GM23248 (cell line): ENCODE results near the gene PTGER1. TPM values are rescaled to one million over a fixed set of nuclear protein-coding genes. Genes with fewer than 3 reads are reported as not detected.
A peak's percentile ranks its signal among the peaks of the same experiment; 100 is the strongest.
"Not testable (repeated sequence)": the region's sequence is repeated elsewhere in the genome, so short reads cannot be mapped to it uniquely, and the experiment has no call there.

Source experiments
- DNase-seq: peaks from one replicate; pipeline ENCODE4 v3.0.0-alpha.2; 2015
- H2AFZ ChIP-seq: fragments of 200-600 bp; sonication (generic); 2 replicates; pipeline ENCODE4 v1.6.1; 2016; ENCODE audit warnings: antibody characterized with exemption
- H3F3A ChIP-seq: fragments of 200-600 bp; sonication (generic); 2 replicates; pipeline ENCODE4 v1.6.1; 2016; ENCODE audit warnings: mild to moderate bottlenecking, antibody characterized with exemption, mixed run types; ENCODE audit not compliant: insufficient read depth
- H3K27ac ChIP-seq: fragments of 200-600 bp; sonication (generic); 2 replicates; pipeline ENCODE4 v1.5.1; 2016; ENCODE audit warnings: mild to moderate bottlenecking
- H3K27me3 ChIP-seq: fragments of 200-600 bp; sonication (generic); replicated peaks from 2 replicates; pipeline ENCODE4 v1.6.1; 2016; ENCODE audit warnings: mild to moderate bottlenecking; ENCODE audit not compliant: insufficient read depth
- H3K36me3 ChIP-seq: fragments of 200-600 bp; sonication (generic); 2 replicates; pipeline ENCODE4 v1.6.1; 2016; ENCODE audit warnings: low read depth, mild to moderate bottlenecking
- H3K4me1 ChIP-seq: fragments of 200-600 bp; sonication (generic); 2 replicates; pipeline ENCODE4 v1.6.1; 2016; ENCODE audit warnings: mild to moderate bottlenecking; ENCODE audit not compliant: insufficient read depth
- H3K4me2 ChIP-seq: fragments of 200-600 bp; sonication (generic); one replicate; pipeline ENCODE4 v1.6.1; 2016; ENCODE audit warnings: mild to moderate bottlenecking; ENCODE audit not compliant: unreplicated experiment
- H3K4me3 ChIP-seq: fragments of 200-600 bp; sonication (generic); 2 replicates; pipeline ENCODE4 v1.5.1; 2016; ENCODE audit warnings: mild to moderate bottlenecking
- H3K79me2 ChIP-seq: fragments of 200-600 bp; sonication (generic); 2 replicates; pipeline ENCODE4 v1.6.1; 2016; ENCODE audit warnings: mild to moderate bottlenecking; ENCODE audit not compliant: insufficient read depth
- H3K9ac ChIP-seq: fragments of 200-600 bp; sonication (generic); 2 replicates; pipeline ENCODE4 v1.6.1; 2016; ENCODE audit warnings: mild to moderate bottlenecking
- H3K9me2 ChIP-seq: fragments of 200-600 bp; sonication (generic); 2 replicates; pipeline ENCODE4 v1.6.1; 2016; ENCODE audit warnings: mixed run types, mild to moderate bottlenecking, moderate library complexity; ENCODE audit not compliant: insufficient read depth
- H3K9me3 ChIP-seq: fragments of 200-600 bp; sonication (generic); one replicate; pipeline ENCODE4 v1.6.1; 2017; ENCODE audit warnings: low read depth
- H4K20me1 ChIP-seq: fragments of 200-600 bp; sonication (generic); 2 replicates; pipeline ENCODE4 v1.6.0; 2016; ENCODE audit not compliant: insufficient read depth
- EZH2 ChIP-seq: fragments of 200-600 bp; sonication (generic); IDR thresholded peaks from 2 replicates; pipeline ENCODE4 v1.6.1; 2018; ENCODE audit warnings: antibody characterized with exemption, mild to moderate bottlenecking; ENCODE audit not compliant: insufficient read depth, poor library complexity, severe bottlenecking
- EZH2phosphoT487 ChIP-seq: fragments of 200-600 bp; sonication (generic); IDR thresholded peaks from 2 replicates; pipeline ENCODE4 v1.6.1; 2018; ENCODE audit warnings: antibody characterized with exemption, moderate library complexity, mild to moderate bottlenecking, low read depth; ENCODE audit not compliant: insufficient read depth
- WGBS, 2 experiments: methylation state at CpG; one replicate each; pipeline ENCODE4 v1.1.6; 2015 to 2017; ENCODE audit warnings: low lambda C conversion rate in 2 of 2, low coverage in 1 of 2; ENCODE audit errors: missing lambda C conversion rate in 2 of 2; 5-methylcytosine and 5-hydroxymethylcytosine counted together
- in situ Hi-C: fragments of 300-500 bp; cut with MboI; formaldehyde crosslinking; loops from 2 replicates; pipeline ENCODE4 v1.15.0; 2020
- polyA plus RNA-seq: library from polyadenylated mRNA; unstranded; fragments of >200 nt; fragmentation: Nextera tagmentation; extraction: Ambion mirVana; gene quantifications from 2 replicates; pipeline ENCODE4 v1.2.1, GENCODE V29; 2016
- total RNA-seq: library from RNA; depleted of rRNA; stranded (reverse); fragments of >200 nt; shearing (Covaris generic); gene quantifications from 2 replicates; pipeline ENCODE4 v1.2.3, GENCODE V29; 2014

The PTGER1 gene
- total and polyA plus RNA-seq, 2 experiments from 2014 or later, result 0.22 to 0.80 TPM

GRCh38 chr19:14510311-14511228, 35.4 kb upstream of the PTGER1 start:
- Histone ChIP-seq H3F3A (peaks cover 65% of the 10 kb centered on the region), H3K79me2 (peaks cover 18% of the 10 kb centered on the region), H3K27me3 (no peaks in the 10 kb centered on the region), H3K4me3 (peak overlapping the region; percentile 63), H3K27ac (peak overlapping the region; percentile 85), H4K20me1 (no peaks in the 10 kb centered on the region), H3K9ac (peak overlapping the region; percentile 81), H3K9me2 (no peaks in the 10 kb centered on the region), H3K4me2 (peak overlapping the region; percentile 61), H3K36me3 (peaks cover 15% of the 10 kb centered on the region), H2AFZ (peak overlapping the region; percentile 68), H3K4me1 (peaks cover 42% of the 10 kb centered on the region), H3K9me3 (no peaks in the 10 kb centered on the region)
- WGBS, 2 experiments, result 3 to 4% methylated on average over 21 to 22 of the region's 22 CpGs
- in situ Hi-C loops, result no loop called here
- TF ChIP-seq EZH2phosphoT487, result no peak
- TF ChIP-seq EZH2, result no peak
- DNase-seq, result peak; percentile 82

- no peaks in the 10 kb centered on the region for H3K27me3 ChIP-seq
- no peak overlapping the region for H2AFZ ChIP-seq
- no peaks in the 10 kb centered on the region for H3K36me3 ChIP-seq
- in situ Hi-C loops, result no loop called here
- H3K4me1 ChIP-seq, result peaks cover 42% of the 10 kb centered on the region
- H3K4me3 ChIP-seq, result no peak overlapping the region
- H3K9me3 ChIP-seq, result no peaks in the 10 kb centered on the region
- 59 to 62% methylated on average over 12 of the region's 12 CpGs for WGBS, 2 experiments
- no peaks in the 10 kb centered on the region for H3K9me2 ChIP-seq
- H4K20me1 ChIP-seq, result no peaks in the 10 kb centered on the region
- no peak for TF ChIP-seq EZH2
- no peak for TF ChIP-seq EZH2phosphoT487
- peak overlapping the region; percentile 47 for H3K9ac ChIP-seq
- H3K27ac ChIP-seq, result peak overlapping the region; percentile 81
- peak; percentile 82 for DNase-seq
- peaks cover 46% of the 10 kb centered on the region for H3F3A ChIP-seq
- H3K79me2 ChIP-seq, result no peaks in the 10 kb centered on the region
- H3K4me2 ChIP-seq, result peak overlapping the region; percentile 12
These were observed 32.8 kb upstream of the PTGER1 start for GRCh38 chr19:14507704-14508542.

GRCh38 chr19:14505488-14506239, 30.5 kb upstream of the PTGER1 start:
- no peaks in the 10 kb centered on the region for H3K9me2 ChIP-seq
- H3F3A ChIP-seq, result peaks cover 38% of the 10 kb centered on the region
- H3K79me2 ChIP-seq, result no peaks in the 10 kb centered on the region
- in situ Hi-C loops, result no loop called here
- no peaks in the 10 kb centered on the region for H3K27me3 ChIP-seq
- peak overlapping the region; percentile 72 for H2AFZ ChIP-seq
- H3K27ac ChIP-seq, result peak overlapping the region; percentile 81
- peak overlapping the region; percentile 11 for H3K4me2 ChIP-seq
- no peaks in the 10 kb centered on the region for H3K36me3 ChIP-seq
- peaks cover 45% of the 10 kb centered on the region for H3K4me1 ChIP-seq
- H3K9ac ChIP-seq, result peak overlapping the region; percentile 68
- no peaks in the 10 kb centered on the region for H4K20me1 ChIP-seq
- H3K9me3 ChIP-seq, result no peaks in the 10 kb centered on the region
- H3K4me3 ChIP-seq, result no peak overlapping the region
- TF ChIP-seq EZH2phosphoT487 (no peak), EZH2 (no peak)
- DNase-seq, result peak; percentile 83
- WGBS, 2 experiments, result 36 to 40% methylated on average over 16 to 19 of the region's 19 CpGs

GRCh38 chr19:14504575-14504974, 29.4 kb upstream of the PTGER1 start:
- 85 to 92% methylated on average over 8 of the region's 8 CpGs for WGBS, 2 experiments
- H3K9ac ChIP-seq, H3K9me3 ChIP-seq, in situ Hi-C loops, H3K4me3 ChIP-seq, H2AFZ ChIP-seq, H3K4me2 ChIP-seq, H3K27ac ChIP-seq, H3K9me2 ChIP-seq, H3K27me3 ChIP-seq, DNase-seq, H3K36me3 ChIP-seq, H4K20me1 ChIP-seq, H3K79me2 ChIP-seq: not testable (repeated sequence)
- peaks cover 33% of the 10 kb centered on the region for H3F3A ChIP-seq
- H3K4me1 ChIP-seq, result peaks cover 36% of the 10 kb centered on the region
